GM21515 (cell line): ENCODE results near the gene KNCN.

Experiments used
- ATAC-seq: cut with Tn5 transposase; IDR thresholded peaks from one replicate; pipeline ENCODE4 v1.9.1; 2021; ENCODE audit not compliant: unreplicated experiment

Gene KNCN

DNA sequence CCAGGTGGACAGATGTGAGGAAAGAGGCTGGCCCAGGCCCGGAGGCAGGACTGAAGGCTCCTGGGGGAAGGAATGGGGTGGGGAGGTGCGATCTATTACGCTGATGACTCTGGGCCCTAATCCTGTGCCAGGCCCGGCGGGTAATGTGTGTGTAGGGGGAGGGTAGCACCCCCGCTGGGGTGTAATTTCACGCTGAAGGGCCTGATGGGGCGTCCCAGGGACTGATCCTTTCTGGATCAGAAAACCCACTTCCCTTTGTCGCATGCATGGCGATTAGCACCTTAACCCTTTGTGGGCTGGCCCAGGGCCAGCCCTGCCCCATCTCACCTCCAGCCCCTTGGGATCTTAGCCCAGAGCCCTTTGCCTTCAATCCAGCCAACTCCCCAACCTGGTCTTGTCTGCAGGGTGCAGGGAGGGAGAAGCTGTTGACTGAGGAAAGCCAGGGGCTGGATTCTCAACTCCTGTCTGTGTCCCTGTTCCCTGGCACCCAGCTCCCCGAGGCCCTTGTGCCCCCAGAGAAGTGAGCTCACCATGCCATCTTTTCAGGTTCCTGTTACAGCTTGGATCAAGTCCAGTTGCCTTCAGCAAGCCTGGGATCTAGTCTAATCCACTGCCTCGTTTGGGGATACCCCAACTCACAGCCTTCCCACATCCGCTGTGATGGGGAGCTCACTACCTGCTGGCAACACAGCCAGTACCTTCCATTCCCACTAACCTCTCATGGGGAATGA is 26.0 kb downstream of the KNCN start:
- ATAC-seq: no peak

DNA sequence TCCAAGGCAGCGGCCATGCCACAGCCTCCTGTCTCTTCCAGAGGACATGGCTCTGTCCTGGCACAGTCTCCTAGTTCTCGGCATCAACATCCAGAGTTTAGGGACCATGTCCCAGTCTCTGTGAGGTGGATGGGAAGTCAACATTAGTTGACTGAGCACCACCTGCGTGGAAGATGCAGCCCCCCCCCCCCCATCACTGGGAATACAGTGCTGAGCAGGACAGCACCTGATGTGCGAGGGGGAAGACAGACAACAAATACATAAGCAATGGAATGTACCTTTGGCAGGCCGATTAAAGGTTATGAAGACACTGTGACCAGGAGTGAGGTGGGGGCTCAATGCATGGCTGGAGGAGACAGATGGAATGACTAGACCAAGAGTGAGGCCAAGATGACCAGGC is 26.6 kb downstream of the KNCN start:
- no peak for ATAC-seq

DNA sequence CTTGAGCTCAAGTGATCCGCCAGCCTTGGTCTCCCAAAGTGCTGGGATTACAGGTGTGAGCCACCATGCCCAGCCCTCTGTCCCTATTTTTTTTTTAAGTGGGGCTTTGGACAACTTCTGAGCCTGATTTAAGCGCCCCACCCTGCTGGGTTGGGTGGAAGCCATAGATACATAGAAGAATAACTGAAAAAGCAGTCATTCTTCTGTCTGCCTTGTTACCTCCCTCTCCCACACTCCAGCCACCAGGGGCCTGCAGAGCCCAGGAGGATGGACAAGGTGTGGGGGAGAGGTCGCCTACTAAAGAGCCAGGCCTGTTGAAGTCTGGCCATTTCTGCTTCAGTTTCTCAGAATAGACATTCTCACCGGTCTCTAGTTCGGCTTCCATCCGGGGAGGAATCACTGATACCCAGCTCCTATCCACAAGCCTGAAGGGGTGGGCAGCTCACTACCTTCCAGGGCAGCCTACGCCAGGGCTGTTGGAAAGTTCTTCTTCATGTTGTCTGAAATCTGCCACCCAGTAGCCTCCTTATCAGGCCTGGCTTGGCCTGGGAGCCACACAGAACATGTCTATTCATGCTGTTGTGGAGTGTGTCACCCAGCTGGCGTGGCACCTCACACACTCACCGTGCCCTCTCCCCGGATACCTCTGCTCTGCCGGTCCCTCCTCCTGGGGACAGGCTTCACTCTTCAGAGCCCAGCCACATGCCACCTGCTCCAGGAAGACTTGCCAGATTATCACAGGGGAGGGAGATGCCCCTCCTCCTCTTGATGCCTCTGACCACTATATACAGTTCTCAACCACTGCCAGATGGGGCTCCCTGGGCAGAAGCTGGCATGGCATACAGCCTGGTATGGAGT is 27.7 kb downstream of the KNCN start:
- no peak for ATAC-seq

DNA sequence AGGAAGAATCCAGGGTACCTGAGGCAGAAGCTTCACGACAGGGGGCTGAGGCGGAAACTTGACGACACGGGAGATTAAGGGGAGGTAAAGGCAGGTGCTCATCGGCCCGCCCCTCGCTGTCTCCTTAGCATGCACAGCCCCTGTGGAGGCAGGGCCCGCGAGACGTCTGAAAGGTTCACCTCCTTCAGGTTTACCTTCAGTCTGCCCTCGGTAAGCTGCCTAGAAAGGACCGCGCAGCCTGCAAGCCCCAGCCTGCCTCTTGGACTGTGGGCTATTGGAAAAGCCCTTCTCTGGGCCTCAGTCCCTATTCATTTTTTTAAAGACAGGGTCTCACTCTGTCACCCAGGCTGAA is 28.5 kb downstream of the KNCN start:
- no peak for ATAC-seq

DNA sequence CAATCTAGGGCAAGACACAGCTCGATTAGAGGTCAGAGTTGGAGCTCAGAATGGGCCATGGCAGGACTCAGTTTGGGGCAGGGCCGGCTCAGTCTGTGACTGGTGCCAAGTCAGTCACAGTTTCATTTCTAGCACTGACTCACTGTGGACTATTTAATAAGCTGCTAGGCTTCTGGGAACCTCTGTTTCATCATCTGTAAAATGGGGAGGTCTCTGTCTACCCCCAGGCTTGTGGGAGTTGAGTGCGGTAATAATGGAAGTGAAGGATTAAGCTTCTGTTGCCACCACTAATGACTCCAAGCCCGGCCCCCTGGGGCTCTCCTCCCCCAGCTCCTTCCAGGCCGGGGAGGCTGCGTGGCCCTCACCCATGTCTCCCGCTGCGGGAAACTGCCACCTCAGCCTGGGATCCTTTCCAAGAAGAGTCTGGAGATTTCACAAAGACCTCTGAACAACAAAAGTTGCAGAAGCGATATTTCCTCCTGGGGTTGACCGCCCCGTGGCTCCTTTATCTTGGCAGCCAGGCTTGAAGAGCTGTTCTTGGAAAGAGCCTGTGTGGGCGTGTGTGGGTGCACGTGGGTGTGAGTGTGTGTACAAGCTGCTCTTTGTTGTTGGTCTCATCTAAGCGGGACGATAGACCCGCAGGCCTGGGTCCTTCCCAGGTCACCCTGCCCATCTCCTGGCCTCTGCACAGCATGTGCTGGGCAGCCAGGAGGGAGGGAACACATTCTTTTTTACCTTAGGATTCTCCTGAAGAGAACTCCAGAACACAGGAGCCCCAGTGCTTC is 29.1 kb downstream of the KNCN start:
- no peak for ATAC-seq

DNA sequence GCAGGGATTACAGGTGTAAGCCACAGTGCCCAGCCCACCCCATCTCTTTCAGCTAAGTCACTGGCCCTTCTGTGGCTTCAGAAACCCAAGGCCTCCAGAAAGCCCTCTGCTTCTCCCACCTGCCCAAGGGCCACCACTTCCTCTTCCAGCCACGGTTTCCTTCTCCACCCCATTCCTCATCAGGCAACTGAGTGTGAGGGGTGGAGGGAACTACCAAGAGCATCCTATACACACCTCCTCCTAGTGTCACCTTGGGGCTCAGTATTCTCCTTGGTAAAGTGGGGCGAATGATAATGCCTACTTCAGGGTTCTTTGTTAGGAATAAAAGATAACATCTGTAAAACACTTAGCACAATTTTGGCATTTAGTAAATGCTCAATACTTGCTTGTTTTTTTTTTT is 30.0 kb downstream of the KNCN start:
- ATAC-seq: no peak

DNA sequence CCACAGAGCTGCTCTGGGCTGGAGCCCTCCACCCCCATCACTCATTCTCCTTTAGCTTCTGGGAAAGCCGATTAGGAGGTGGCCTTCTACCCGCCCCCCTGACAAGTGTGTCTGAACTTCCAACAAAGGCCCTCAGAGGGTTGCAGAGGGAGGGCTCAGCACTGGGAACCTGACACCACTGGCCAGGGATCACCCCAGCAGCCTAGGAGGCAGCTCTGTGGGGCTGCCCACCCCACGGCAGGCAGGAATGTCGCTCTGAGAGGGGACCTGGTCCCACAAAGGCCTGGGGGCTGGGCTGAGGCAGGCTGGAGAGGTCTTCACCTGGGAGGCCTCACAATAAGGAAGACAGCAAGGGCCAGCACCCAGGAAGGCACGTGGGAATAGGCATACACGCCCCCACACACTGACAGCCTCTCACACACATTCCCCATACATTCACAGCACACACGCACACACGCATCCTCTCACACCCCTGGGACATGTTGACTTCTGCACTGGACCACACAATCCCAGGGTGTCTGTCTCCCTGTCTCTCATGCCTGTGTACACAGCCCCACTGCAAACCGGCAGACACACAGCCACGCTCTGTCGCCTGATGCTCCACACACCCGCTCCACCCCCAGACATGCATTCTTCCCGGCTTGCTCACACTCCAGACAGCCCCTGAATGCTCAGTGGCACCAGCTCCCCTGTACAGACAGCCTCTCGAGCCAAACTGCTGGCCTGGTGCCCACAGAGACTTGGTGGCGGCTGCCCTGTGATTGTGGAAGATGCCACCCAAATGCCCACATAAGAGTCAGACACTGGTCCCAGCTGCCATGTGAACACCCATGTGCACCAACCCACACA is 31.2 kb downstream of the KNCN start:
- ATAC-seq: no peak

DNA sequence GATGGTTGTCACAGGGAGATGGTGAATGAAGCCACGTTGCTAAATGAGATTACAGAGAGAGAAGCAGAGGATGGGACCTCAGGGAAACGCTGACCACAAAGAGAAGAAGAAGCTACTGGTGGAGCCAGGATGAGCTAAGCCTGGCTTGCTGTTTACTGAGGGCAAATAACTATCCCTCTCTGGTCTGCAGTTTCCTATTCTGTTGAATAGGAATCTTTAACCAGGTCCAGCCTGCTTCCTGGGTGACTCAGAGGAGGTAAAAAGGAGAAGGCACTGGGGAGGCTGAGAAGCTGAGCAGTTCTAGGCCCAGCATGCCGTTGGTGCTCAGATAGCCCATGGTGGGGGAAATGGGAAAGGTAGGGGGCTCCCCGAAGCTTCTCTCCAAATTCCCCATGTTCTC is 32.2 kb downstream of the KNCN start:
- ATAC-seq: no peak

DNA sequence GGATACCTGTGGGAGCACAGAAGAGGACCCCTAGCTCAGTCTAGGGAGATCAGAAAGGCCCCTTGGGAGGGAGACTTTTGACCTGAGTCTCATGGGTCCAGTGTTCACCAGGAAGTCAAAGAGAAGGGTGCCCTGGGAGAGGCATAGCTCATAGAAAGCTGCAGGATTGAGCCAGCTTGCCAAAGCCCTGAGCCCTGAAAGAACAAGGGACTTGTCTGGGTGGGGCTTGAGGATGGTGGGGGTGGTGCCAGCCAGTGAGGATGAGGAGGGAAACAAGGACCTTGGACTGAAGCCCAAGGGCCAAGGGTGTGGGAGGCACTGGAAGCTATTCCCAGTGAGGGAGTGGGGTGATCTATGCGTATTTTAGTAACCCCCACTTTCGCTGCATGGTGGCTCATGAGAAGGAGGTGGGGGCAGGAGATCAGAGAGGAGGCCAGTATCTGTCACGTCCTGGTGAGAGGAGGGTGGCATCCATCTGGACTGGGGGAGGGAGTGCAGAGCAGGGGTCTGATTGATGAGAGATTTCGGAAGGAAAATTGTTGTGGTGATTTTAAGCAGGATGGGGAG is 33.4 kb downstream of the KNCN start:
- no peak for ATAC-seq

DNA sequence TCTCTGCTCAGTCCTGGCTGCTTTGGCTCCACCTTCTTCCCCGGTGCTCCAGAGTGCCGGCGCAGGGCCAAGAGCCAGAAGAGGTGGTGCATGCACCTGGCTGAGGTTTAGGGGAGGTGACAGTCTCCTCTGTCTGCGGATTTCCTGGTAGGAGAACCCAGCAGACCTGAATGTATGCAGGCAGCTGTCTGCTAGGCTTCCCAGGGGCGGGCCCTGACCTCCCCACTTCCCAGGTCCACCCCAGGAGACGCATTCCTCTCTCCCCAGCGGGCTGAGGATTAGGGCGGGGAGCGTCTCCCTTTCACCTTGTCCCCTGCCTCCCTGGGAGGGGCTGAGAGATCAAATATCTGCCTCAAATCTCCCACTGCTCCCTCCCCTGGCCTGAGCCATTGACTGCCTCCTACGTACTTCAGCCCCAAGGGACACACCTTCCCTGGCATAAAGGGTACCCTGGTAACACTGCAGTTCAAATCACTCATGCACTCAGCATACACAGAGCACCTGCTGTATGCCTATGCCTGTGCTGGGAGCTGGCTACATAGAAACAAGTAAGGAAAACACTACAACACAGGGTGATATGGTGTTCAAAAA is 34.3 kb downstream of the KNCN start:
- ATAC-seq: no peak

DNA sequence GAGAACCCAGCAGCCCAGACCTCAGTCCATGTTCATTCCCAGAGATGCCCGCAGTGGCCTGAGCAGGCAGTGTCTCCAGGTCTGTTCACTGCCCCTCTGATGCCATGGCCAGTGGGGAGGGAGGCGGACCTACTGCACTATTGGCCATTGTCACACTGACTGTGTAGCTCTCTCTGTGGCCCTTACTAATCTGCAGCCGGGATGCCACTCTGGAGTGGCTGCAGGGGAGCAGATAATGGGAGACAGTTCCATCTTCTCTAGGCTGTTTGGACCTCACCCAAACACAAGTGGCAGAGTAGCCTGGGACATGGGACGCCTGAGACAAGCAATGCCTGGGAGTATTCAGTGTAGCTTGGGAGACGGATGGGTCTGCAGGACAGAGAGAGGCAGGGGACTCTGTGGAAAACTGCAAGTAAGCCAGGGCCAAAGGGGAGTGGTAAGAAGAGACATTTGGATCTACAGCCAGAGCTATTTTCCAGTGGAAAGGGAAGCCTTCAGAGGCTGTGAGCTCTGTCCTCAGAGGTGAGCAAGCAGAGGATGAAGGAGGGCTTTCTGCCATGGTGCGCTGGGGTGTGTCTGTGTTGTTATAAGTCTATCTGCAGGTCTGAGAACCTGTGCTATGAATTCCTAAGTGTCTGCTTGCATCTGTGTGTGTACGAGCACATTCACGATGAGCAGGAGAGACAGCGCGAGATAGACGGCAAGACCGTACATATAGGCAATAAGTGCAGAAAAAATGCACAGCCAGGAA is 35.1 kb downstream of the KNCN start:
- ATAC-seq: no peak

DNA sequence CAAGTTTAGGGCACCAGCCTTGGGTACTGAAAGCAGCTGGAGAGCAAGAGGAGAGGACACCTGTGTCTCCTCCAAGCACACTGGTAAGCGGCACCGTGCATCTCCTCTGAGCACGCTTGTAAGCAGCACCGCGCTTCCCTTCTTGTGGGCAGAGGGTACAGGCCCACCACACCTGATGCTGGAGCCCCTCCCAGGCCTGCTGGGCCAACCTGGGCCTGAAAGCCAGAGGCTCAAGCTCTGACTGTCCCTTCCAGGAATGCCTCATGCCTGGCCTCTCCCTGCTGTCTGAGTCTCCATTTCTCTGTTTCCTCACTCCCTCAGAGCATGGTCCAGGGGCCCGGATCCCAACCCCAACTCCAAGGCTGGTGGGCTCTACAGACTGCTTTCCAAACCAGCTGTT is 35.9 kb downstream of the KNCN start:
- no peak for ATAC-seq

DNA sequence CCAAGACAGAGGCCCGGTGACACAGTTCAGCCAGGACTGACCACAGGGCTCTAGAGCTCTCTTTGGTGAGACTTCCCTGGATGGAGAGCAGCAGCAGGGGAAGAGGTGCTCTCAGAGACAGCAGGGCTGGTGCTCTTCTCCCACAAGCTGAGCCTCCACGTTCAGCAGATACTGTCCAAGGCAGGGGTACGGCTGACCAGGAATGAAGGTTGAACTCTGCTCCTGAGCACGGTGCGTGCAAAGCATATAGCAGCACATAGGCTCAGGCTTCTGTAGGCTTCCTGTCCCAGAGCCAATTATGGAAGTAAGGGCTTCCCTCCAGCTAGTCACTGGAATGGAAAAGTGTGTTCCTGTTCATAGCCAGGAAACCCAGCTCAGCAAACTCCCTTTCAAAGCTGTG is 37.9 kb downstream of the KNCN start:
- ATAC-seq: no peak

DNA sequence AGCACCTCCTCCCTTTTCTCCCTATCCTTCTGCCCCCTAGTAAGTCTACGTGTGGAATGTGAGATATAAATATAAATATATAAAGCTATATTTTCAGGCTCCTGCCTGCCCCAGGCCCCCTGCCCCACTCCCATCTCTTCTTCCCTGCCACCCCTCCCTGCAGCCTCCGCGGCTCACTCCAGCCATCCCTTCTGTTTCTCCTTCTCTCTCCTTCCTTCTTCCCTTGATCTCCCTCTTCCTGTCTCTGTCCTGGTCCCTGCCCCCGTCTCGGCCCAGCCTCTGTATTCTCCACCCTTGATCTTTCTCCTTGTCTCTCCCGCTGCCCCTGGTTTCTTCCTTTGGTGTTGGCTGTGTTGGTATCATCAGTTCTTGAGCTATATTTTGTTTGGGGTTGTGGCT is 38.7 kb downstream of the KNCN start:
- ATAC-seq: no peak

DNA sequence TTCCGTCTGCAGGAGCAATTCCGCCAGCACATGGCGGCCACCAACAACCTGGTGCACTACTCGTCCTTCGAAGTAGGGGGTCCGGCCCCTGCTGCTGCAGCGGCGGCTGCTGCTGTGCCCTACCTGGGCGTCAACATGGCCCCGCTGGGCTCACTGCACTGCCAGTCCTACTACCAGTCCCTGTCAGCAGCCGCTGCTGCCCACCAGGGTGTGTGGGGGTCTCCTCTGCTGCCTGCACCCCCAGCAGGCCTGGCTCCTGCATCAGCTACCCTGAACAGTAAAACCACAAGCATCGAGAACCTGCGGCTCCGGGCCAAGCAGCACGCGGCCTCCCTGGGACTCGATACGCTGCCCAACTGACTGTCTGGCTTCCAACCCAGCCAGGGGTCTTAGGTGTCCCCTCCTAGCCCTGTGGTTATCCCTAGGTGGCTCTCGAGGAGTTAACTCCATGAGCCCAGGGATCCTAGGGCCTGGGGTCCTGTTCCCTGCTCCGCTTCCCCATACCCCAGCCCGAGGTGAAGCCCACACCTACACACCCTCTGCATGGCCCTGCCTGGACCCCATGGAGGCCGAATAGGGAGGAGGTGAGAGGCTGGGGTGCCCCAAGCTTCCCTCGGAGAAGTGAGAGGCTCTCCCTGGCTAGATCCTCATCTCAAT is 39.2 kb downstream of the KNCN start:
- no peak for ATAC-seq

DNA sequence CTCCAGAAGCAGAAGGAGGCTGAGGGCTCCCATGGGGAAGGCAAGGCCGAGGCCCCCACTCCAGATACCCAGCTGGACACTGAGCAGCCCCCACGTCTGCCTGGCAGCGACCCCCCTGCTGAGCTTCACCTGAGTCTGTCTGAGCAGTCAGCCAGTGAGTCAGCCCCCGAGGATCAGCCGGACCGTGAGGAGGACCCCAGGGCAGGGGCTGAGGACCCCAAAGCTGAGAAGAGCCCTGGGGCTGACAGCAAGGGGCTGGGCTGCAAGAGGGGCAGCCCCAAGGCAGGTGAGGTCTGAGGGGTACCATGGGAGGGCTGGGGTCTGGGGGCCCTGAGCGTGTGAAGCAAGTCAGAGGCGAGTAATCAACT is 40.5 kb downstream of the KNCN start:
- ATAC-seq: no peak

DNA sequence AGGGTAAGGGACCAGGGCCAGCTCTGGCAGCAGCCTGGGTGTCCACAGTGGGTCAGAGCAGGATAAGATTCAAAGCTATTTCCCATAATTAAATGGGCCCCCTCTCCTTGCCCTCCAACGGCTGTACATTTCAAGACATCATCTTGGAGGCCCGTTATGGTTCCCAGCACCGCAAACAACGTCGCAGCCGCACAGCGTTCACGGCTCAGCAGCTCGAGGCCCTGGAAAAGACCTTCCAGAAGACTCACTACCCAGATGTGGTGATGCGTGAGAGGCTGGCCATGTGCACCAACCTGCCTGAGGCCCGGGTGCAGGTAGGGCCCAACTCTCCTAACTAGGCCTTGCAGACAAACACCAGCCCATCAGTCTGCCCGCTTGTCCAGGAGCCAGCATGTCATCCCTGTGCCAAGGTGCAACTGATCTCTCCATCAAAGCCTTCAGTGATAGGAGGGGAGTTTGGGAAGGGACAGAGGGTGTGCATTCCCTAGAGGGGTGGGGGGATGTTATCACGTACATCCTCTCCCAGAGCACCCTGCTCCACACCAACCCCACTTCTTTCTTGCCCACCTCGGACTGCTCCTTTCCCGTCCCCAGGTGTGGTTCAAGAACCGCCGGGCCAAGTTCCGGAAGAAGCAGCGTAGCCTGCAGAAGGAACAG is 41.0 kb downstream of the KNCN start:
- ATAC-seq: no peak

DNA sequence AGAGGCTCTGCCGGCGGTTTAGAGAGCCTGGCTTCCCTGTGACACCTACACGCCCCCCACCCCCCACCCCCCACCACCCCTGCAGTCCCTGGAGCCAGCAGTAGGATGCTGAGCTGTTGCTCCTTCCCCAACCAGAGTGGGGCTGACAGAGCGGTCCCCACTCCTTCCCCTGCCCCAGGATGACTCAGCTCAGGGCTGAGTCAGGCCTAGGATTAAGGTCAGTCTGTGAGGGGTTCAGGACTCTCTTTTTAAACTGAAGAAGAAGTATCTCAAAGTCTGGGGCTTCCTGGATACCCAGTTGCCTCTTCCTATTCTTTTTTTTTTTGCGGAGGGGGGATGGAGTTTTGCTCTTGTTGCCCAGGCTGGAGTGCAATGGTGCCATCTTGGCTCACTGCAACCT is 42.7 kb downstream of the KNCN start:
- no peak for ATAC-seq
